Mammary epithelial cell (primary cell): ENCODE results near the gene DUSP19.

ENCODE experiments used
- EZH2 ChIP-seq: IDR thresholded peaks from 2 replicates; pipeline ENCODE4 v1.6.1; 2012; ENCODE audit warnings: low read length, inconsistent platforms, borderline replicate concordance
- TF ChIP-seq, protein P1 (sequence below), 2 donors: IDR thresholded peaks in 1 of 2; conservative IDR thresholded peaks in 1 of 2; 2 replicates each; pipeline ENCODE4 v1.5.1; 2011 to 2012; ENCODE audit warnings: inconsistent platforms in 2 of 2, low read length in 2 of 2, mild to moderate bottlenecking in 2 of 2, control low read depth in 1 of 2, low read depth in 1 of 2; ENCODE audit not compliant: insufficient read depth in 1 of 2; ENCODE audit errors: extremely low read depth in 1 of 2

GRCh38 chr2:183029219-183029618 is 49.3 kb upstream of the DUSP19 start:
- TF ChIP-seq, protein P1, sequence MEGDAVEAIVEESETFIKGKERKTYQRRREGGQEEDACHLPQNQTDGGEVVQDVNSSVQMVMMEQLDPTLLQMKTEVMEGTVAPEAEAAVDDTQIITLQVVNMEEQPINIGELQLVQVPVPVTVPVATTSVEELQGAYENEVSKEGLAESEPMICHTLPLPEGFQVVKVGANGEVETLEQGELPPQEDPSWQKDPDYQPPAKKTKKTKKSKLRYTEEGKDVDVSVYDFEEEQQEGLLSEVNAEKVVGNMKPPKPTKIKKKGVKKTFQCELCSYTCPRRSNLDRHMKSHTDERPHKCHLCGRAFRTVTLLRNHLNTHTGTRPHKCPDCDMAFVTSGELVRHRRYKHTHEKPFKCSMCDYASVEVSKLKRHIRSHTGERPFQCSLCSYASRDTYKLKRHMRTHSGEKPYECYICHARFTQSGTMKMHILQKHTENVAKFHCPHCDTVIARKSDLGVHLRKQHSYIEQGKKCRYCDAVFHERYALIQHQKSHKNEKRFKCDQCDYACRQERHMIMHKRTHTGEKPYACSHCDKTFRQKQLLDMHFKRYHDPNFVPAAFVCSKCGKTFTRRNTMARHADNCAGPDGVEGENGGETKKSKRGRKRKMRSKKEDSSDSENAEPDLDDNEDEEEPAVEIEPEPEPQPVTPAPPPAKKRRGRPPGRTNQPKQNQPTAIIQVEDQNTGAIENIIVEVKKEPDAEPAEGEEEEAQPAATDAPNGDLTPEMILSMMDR (conservative IDR thresholded peaks at IDR 0.05 in 1 of 2, IDR thresholded peaks at IDR 0.05 in 1 of 2; ENCODE audit: extremely low read depth in 1 of 2, insufficient read depth in 1 of 2, low read depth in 1 of 2, low read length in 2 of 2), result no peak
- no peak for TF ChIP-seq EZH2
